22Rv1 (cell line): ENCODE data around the gene NME9.

Experiments
- H3K27ac ChIP-seq: fragments of 450-650 bp; 2 replicates; pipeline ENCODE4 v1.5.1; 2017
- CTCF ChIP-seq: fragments of 450-650 bp; IDR thresholded peaks from 2 replicates; pipeline ENCODE4 v1.5.1; 2017; ENCODE audit warnings: mild to moderate bottlenecking
- ZFX ChIP-seq: fragments of 450-650 bp; IDR thresholded peaks from 2 replicates; pipeline ENCODE4 v1.6.1; 2017; ENCODE audit warnings: antibody characterized with exemption, borderline replicate concordance

The NME9 gene

DNA sequence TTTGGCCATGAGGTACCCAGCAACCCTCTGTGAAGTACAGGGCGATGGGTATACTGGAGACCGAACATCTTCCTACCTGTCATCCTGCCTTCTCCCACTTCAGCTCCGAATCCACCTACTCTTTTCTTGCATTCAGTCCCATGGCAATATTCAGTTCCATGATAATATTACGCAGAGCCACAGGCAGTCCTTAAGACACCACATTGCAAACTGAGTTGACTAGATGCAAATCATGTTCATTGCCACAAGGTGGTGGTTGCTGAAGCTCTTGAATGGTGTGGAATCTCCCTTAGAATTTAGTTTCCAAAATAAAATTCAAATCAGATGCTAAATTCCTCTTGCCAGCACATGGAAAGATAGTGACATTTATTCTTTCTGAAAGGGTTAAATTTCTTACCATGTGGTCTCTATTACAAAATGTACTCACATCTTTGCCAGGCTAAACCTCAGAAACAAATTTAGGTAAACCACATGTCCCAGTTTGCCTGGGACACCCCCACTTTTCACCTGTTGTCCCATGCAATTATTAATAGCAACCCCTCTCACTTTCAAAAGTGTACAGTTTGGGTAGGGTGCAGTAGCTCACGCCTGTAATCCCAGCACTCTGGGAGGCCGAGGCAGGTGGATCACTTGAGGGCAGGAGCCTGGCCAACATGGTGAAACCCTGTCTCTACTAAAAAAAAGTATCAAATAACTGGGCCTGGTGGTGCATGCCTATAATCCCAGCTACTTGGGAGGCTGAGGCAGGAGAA, 1.7 kb upstream of the NME9 start:
- H3K27ac ChIP-seq: no peak overlapping the region
- TF ChIP-seq CTCF (no peak), ZFX (no peak)

DNA sequence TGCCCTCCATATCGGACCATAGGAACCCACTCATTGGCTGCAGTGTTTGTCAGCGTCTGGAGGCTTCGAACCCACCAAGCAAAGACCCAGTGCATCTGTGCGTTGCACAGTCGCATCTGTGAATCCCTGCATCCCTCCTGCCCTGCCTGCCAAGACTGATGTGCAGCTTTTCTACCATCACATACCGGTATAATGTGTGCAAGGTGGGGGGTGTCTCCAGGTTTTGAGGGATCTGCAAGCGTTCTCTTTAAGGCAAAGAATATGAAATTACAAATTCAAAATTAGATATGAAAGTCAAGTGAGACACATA, 288 bp upstream of the NME9 start:
- TF ChIP-seq ZFX: no peak
- no peak for TF ChIP-seq CTCF

GRCh38 chr3:138328341-138328740, 1.3 kb downstream of the NME9 start:
- TF ChIP-seq ZFX: no peak
- no peak for TF ChIP-seq CTCF
- no peak overlapping the region for H3K27ac ChIP-seq

More for the DNA sequence above, 288 bp upstream of the NME9 start:
- no peak overlapping the region for H3K27ac ChIP-seq

DNA sequence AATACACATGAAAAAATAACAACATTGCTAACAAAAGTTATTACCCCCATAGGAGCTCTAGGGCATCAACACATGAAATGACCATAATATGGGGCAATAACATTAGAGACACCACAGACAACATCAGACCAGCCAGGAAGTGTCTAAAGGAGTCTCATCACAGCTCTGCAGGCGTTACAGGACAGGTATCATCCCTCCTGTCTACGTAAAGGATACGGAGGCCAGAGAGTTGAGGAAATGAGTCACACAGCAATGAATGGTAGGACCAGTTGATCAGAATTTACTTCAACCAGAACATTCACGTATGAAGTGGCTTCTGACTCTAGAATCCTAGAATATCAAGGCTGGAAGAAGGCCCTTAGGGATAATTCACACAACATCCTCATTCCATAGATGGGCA, 1.8 kb downstream of the NME9 start:
- TF ChIP-seq CTCF (no peak), ZFX (no peak)
- H3K27ac ChIP-seq: no peak overlapping the region

GRCh38 chr3:138326866-138327595, 2.6 kb downstream of the NME9 start:
- no peak overlapping the region for H3K27ac ChIP-seq
- TF ChIP-seq ZFX: no peak
- no peak for TF ChIP-seq CTCF

DNA sequence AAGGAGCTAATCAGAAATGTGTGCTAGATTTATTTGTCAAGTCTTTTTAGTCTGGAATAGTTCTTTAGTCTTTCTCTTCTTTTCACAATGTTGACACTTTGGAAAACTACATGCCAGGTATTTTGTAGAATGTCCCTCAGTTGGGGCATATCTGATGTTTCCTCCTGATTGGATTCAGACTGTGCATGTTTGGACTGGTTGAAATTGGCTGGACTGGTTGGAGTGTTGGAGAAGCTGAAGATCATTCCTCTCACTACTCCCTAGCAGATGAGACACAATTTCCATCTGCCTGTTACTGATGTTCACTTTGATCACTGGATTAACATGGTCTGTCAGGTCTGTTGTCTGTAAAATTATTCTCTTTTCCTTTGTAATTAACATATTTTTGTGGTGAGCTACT, 3.7 kb downstream of the NME9 start:
- no peak overlapping the region for H3K27ac ChIP-seq
- TF ChIP-seq ZFX: no peak
- TF ChIP-seq CTCF: no peak

- H3K27ac ChIP-seq: no peak overlapping the region
- TF ChIP-seq CTCF (no peak), ZFX (no peak)
These were observed 5.7 kb downstream of the NME9 start for GRCh38 chr3:138323971-138324370.
